RWPE2 (cell line): ENCODE measurements around the gene GLRA3.

Experiments used
- ATAC-seq: fragments of 200-7000 bp; cut with Tn5 transposase; 3 replicates; pipeline ENCODE4 v1.9.1; 2021; ENCODE audit warnings: low read depth
- DNase-seq: peaks from one replicate; pipeline ENCODE4 v3.0.0-alpha.2; 2020; ENCODE audit warnings: low spot score
- H3K27ac ChIP-seq: fragments of 450-650 bp; 2 replicates; pipeline ENCODE4 v1.5.1; 2017; ENCODE audit warnings: mild to moderate bottlenecking; ENCODE audit not compliant: poor library complexity, severe bottlenecking
- H3K27me3 ChIP-seq: fragments of 250-450 bp; sonication (Bioruptor Pico); 2 replicates; pipeline ENCODE4 v1.5.1; 2021; ENCODE audit warnings: mild to moderate bottlenecking, moderate library complexity; ENCODE audit not compliant: insufficient read depth, poor library complexity, severe bottlenecking
- H3K36me3 ChIP-seq: fragments of 250-450 bp; sonication (Bioruptor Pico); 2 replicates; pipeline ENCODE4 v1.5.1; 2020; ENCODE audit warnings: low read depth, mild to moderate bottlenecking, moderate library complexity
- H3K4me1 ChIP-seq: fragments of 250-450 bp; sonication (Bioruptor Pico); 2 replicates; pipeline ENCODE4 v1.5.1; 2021; ENCODE audit warnings: mild to moderate bottlenecking, moderate library complexity; ENCODE audit not compliant: insufficient read depth, poor library complexity, severe bottlenecking
- H3K4me3 ChIP-seq: fragments of 250-450 bp; sonication (Bioruptor Pico); 2 replicates; pipeline ENCODE4 v1.5.1; 2021; ENCODE audit warnings: mild to moderate bottlenecking, moderate library complexity; ENCODE audit not compliant: severe bottlenecking
- H3K9me3 ChIP-seq: fragments of 250-450 bp; sonication (Bioruptor Pico); 2 replicates; pipeline ENCODE4 v1.5.1; 2021; ENCODE audit warnings: mild to moderate bottlenecking, moderate library complexity; ENCODE audit not compliant: severe bottlenecking
- TF ChIP-seq, protein P1 (sequence below): fragments of 450-650 bp; IDR thresholded peaks from one replicate; pipeline ENCODE4 v1.5.1; 2017; ENCODE audit warnings: mild to moderate bottlenecking, moderate library complexity; ENCODE audit not compliant: poor library complexity, severe bottlenecking

GLRA3 gene

DNA sequence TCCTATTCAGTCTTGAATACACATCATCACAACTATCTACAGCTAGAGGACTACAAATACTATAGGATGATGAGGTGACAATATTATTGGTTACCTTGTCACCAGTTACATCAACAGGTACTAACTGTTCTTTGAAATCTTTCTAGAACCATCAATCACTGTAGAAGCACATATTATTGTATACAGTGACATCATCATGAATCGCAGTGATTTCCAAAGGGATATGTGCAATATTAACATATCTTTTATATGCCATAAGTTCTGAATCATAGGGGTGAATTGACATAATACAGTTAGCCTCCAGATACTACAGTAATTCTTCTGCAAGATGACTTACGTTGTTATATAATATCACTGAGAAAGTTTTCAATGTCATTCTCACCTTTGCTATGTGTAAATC lies 201.6 kb downstream of the GLRA3 start:
- TF ChIP-seq, protein P1, sequence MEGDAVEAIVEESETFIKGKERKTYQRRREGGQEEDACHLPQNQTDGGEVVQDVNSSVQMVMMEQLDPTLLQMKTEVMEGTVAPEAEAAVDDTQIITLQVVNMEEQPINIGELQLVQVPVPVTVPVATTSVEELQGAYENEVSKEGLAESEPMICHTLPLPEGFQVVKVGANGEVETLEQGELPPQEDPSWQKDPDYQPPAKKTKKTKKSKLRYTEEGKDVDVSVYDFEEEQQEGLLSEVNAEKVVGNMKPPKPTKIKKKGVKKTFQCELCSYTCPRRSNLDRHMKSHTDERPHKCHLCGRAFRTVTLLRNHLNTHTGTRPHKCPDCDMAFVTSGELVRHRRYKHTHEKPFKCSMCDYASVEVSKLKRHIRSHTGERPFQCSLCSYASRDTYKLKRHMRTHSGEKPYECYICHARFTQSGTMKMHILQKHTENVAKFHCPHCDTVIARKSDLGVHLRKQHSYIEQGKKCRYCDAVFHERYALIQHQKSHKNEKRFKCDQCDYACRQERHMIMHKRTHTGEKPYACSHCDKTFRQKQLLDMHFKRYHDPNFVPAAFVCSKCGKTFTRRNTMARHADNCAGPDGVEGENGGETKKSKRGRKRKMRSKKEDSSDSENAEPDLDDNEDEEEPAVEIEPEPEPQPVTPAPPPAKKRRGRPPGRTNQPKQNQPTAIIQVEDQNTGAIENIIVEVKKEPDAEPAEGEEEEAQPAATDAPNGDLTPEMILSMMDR: no peak
- H3K4me3 ChIP-seq: no peak overlapping the region
- no peak overlapping the region for H3K27ac ChIP-seq
- H3K4me1 ChIP-seq: peaks cover 2% of the 10 kb centered on the region
- no peaks in the 10 kb centered on the region for H3K27me3 ChIP-seq
- H3K9me3 ChIP-seq: no peaks in the 10 kb centered on the region
- DNase-seq: no peak
- no peak for ATAC-seq
- H3K36me3 ChIP-seq: no peaks in the 10 kb centered on the region

DNA sequence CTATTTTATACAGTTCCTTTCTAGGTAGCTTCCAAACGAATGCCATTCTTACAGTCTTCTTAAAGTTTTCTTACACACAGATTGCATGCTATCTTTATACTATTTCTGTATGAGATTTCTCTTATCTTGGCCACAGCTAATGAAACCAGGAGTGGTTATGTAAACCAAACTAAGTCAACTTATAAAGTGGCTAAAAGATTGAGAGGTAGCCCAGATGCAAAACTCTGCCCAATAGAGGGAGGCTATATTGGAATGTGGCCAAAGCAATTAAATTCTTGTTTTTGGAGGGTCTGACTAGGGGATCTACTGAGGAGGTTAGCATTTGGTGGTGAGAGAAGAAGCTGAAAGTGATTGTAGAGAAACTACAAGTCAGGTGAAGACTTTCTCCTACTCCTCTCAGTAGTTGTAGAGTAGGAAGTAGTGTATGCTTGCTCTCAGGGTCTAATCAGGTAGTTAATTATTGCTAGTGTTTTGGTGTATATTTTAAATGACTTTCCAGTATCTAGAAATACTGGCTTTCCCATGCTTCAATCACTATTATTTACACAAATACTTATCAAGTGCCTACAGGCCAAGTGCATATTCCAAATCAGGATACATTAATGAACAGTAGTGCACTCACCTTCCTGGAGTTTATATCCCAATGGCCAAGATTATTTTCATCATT lies 202.6 kb downstream of the GLRA3 start:
- no peak for DNase-seq
- no peaks in the 10 kb centered on the region for H3K27me3 ChIP-seq
- no peak for ATAC-seq
- H3K9me3 ChIP-seq: no peaks in the 10 kb centered on the region
- H3K4me3 ChIP-seq: no peak overlapping the region
- TF ChIP-seq, protein P1: no peak
- H3K36me3 ChIP-seq: no peaks in the 10 kb centered on the region
- H3K4me1 ChIP-seq: no peaks in the 10 kb centered on the region
- H3K27ac ChIP-seq: no peak overlapping the region

DNA sequence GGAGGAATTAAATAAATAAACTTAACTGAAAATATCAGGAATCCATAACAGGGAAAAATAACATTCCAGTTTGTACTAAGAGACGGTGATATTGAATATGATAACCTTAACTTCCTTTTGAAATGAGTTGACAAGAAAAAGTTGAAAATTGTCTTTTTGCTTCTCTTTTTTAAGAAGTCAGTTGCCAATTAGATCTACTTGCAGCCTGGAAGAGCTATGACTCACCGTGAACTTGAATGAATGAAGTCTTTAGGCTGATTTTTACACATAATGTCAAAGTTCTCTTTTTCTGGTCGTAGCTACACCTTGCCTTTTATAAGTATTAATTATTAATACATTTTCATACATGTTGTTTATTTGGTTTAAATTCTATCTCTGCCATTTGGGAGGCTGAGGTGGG lies 212.4 kb downstream of the GLRA3 start:
- no peak overlapping the region for H3K27ac ChIP-seq
- H3K9me3 ChIP-seq: no peaks in the 10 kb centered on the region
- TF ChIP-seq, protein P1: no peak
- H3K4me3 ChIP-seq: no peak overlapping the region
- no peak for ATAC-seq
- DNase-seq: no peak
- no peaks in the 10 kb centered on the region for H3K4me1 ChIP-seq
- H3K27me3 ChIP-seq: no peaks in the 10 kb centered on the region
- no peaks in the 10 kb centered on the region for H3K36me3 ChIP-seq

DNA sequence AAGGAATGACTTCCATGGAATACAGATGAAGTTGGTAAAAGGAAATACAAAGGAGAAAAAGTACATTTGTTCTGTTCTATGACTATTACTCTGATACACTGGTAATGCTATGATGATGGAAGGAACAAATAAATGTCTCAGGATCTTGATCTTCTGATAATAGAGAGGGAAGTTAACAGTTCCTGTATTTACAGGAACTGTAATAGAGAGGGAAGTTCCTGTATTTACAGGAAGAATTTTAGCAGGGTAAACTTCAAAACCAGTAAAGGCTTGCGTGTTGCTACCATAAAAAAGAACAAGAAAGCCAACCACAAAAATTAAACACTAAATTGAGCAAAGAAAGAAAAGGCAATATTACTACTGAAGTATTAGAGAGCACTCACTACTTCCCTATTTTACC lies 215.1 kb downstream of the GLRA3 start:
- TF ChIP-seq, protein P1: no peak
- no peak overlapping the region for H3K4me3 ChIP-seq
- DNase-seq: no peak
- no peaks in the 10 kb centered on the region for H3K27me3 ChIP-seq
- no peaks in the 10 kb centered on the region for H3K4me1 ChIP-seq
- ATAC-seq: no peak
- H3K27ac ChIP-seq: no peak overlapping the region
- H3K36me3 ChIP-seq: no peaks in the 10 kb centered on the region
- no peaks in the 10 kb centered on the region for H3K9me3 ChIP-seq

DNA sequence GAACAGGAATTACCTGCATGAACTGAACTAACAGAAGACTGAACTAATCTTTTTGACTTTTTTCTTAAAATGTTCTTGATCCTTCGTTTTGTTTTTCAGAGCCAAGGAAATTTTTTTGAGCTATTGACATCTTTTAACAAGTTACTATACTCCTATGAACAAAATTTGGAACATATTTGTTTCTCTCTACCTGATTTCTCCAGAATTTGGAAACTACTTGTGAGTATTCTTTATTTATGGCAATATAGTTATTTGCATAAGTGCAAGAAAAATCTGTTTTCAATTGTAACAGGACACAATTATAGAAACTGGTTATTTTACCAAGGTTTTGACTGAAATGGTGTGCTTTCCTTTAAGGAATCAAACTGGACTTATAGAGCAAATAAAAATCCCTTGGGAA lies 217.3 kb downstream of the GLRA3 start:
- TF ChIP-seq, protein P1: no peak
- Histone ChIP-seq H3K9me3 (no peaks in the 10 kb centered on the region), H3K27ac (no peak overlapping the region), H3K4me3 (no peak overlapping the region), H3K4me1 (no peaks in the 10 kb centered on the region), H3K36me3 (no peaks in the 10 kb centered on the region), H3K27me3 (no peaks in the 10 kb centered on the region)
- DNase-seq (no peak), ATAC-seq (no peak)
